ENCODE results near the gene C19orf25. TPM values are rescaled to one million over a fixed set of nuclear protein-coding genes. Genes with fewer than 3 reads are reported as not detected.
A peak's percentile ranks its signal among the peaks of the same experiment; 100 is the strongest.

Gene C19orf25
- total and polyA plus RNA-seq, 2 of the 13 experiments (the other 11 are each of a cell fraction or from before 2014, with no cell fraction given): 14.2 to 32.4 TPM

- TF ChIP-seq THAP9 (CRISPR knock-in tag; IDR thresholded peaks at IDR 0.05; ENCODE audit: borderline replicate concordance): no peak
- TF ChIP-seq SALL1 (CRISPR knock-in tag; IDR thresholded peaks at IDR 0.05): peak; percentile 57; the same call in 1 of the 2 replicates
- no peak for TF ChIP-seq KAT7 (CRISPR knock-in tag; IDR thresholded peaks at IDR 0.05; ENCODE audit: borderline replicate concordance)
- no peak for TF ChIP-seq ZNF780A (CRISPR knock-in tag; IDR thresholded peaks at IDR 0.05)
- 0 out of 2 replicates have a peak, but pooled peaks have one; percentile 9 for TF ChIP-seq RFX5 (IDR thresholded peaks at IDR 0.05; ENCODE audit: low read depth, low read length)
- 0 out of 2 replicates have a peak, but pooled peaks have one; percentile 59 for TF ChIP-seq ZNF430 (CRISPR knock-in tag; IDR thresholded peaks at IDR 0.05)
- no peak for TF ChIP-seq KDM4B (CRISPR knock-in tag; IDR thresholded peaks at IDR 0.05)
- TF ChIP-seq PLRG1 (conservative IDR thresholded peaks at IDR 0.05): no peak
- TF ChIP-seq ZNF446 (CRISPR knock-in tag; IDR thresholded peaks at IDR 0.05): no peak
- TF ChIP-seq GMEB2 (CRISPR knock-in tag; IDR thresholded peaks at IDR 0.05; ENCODE audit: low read depth): no peak
- TF ChIP-seq AHR (CRISPR knock-in tag; IDR thresholded peaks at IDR 0.05): no peak
- peak; percentile 42; the same call in 1 of the 2 replicates for TF ChIP-seq ATF2 (CRISPR knock-in tag; IDR thresholded peaks at IDR 0.05)
- no peak for TF ChIP-seq KDM1A (CRISPR knock-in tag; IDR thresholded peaks at IDR 0.05)
- peak; percentile 21; the same call in 1 of the 2 replicates for TF ChIP-seq IRF9 (CRISPR knock-in tag; IDR thresholded peaks at IDR 0.05; ENCODE audit: borderline replicate concordance)
- TF ChIP-seq, protein P1, sequence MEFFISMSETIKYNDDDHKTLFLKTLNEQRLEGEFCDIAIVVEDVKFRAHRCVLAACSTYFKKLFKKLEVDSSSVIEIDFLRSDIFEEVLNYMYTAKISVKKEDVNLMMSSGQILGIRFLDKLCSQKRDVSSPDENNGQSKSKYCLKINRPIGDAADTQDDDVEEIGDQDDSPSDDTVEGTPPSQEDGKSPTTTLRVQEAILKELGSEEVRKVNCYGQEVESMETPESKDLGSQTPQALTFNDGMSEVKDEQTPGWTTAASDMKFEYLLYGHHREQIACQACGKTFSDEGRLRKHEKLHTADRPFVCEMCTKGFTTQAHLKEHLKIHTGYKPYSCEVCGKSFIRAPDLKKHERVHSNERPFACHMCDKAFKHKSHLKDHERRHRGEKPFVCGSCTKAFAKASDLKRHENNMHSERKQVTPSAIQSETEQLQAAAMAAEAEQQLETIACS (CRISPR knock-in tag; IDR thresholded peaks at IDR 0.05): no peak
- no peak for TF ChIP-seq ZNF337 (CRISPR knock-in tag; IDR thresholded peaks at IDR 0.05; ENCODE audit: borderline replicate concordance, low read depth)
- TF ChIP-seq PITX1 (CRISPR knock-in tag; IDR thresholded peaks at IDR 0.05): peak; percentile 59; the same call in 1 of the 2 replicates
- TF ChIP-seq, protein P2, sequence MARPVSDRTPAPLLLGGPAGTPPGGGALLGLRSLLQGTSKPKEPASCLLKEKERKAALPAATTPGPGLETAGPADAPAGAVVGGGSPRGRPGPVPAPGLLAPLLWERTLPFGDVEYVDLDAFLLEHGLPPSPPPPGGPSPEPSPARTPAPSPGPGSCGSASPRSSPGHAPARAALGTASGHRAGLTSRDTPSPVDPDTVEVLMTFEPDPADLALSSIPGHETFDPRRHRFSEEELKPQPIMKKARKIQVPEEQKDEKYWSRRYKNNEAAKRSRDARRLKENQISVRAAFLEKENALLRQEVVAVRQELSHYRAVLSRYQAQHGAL (CRISPR knock-in tag; IDR thresholded peaks at IDR 0.05; ENCODE audit: not compliant biosample characterization): no peak
These were observed 11.5 kb upstream of the C19orf25 start, which contains the start of gene PCSK4 (continued) for GRCh38 chr19:1490311-1491113.
